ENCODE measurements around the gene VTN.

Gene VTN

GRCh38 chr17:28370035-28370743, at the start of gene VTN:
VTN (minus strand) TSS chr17:28370307; CDS start chr17:28370203, 104 bp downstream.
- DNase-seq, result no peak

- peak in 11 of 56 donors; percentile 5 to 52 (median 13) for DNase-seq
Observed at GRCh38 chr17:28416703-28417311, 46.7 kb upstream of the VTN start.

- no peak for DNase-seq
Observed at GRCh38 chr17:28415886-28416285, 45.8 kb upstream of the VTN start.

- DNase-seq, result no peak
Observed at GRCh38 chr17:28413804-28414203, 43.7 kb upstream of the VTN start.

GRCh38 chr17:28412099-28412498, 42.0 kb upstream of the VTN start:
- no peak for DNase-seq

GRCh38 chr17:28407974-28408306, 37.8 kb upstream of the VTN start:
- DNase-seq, result no peak

GRCh38 chr17:28407130-28407973, 37.2 kb upstream of the VTN start:
- DNase-seq, result no peak

GRCh38 chr17:28406473-28406814, 36.3 kb upstream of the VTN start:
- no peak for DNase-seq

- peak in 36 of 56 donors; percentile 28 to 72 (median 54) for DNase-seq
Observed at GRCh38 chr17:28405632-28406472, 35.7 kb upstream of the VTN start, which contains the start of gene SLC46A1. SLC46A1 (minus strand) TSS chr17:28406212; CDS start chr17:28406114, 98 bp downstream.

- peak in 12 of 56 donors; percentile 19 to 56 (median 33) for DNase-seq
Observed at GRCh38 chr17:28404812-28405570, 34.9 kb upstream of the VTN start.

GRCh38 chr17:28404461-28404811, 34.3 kb upstream of the VTN start:
- no peak for DNase-seq

GRCh38 chr17:28404007-28404406, 33.9 kb upstream of the VTN start:
- DNase-seq, result no peak

- DNase-seq, result no peak
Observed at GRCh38 chr17:28402844-28403243, 32.7 kb upstream of the VTN start.

GRCh38 chr17:28402224-28402630, 32.1 kb upstream of the VTN start:
- no peak for DNase-seq

- no peak for DNase-seq
Observed at GRCh38 chr17:28399808-28400207, 29.7 kb upstream of the VTN start.

- no peak for DNase-seq
Observed at GRCh38 chr17:28398280-28398981, 28.3 kb upstream of the VTN start.

GRCh38 chr17:28397687-28398279, 27.7 kb upstream of the VTN start:
- no peak for DNase-seq

- no peak for DNase-seq
Observed at GRCh38 chr17:28397275-28397674, 27.2 kb upstream of the VTN start.

- no peak for DNase-seq
Observed at GRCh38 chr17:28396635-28397239, 26.6 kb upstream of the VTN start.

Measured in amygdala (tissue), 56 donors.